SK-N-SH (cell line): ENCODE results near the gene PRKN. TPM values are rescaled to one million over a fixed set of nuclear protein-coding genes. Genes with fewer than 3 reads are reported as not detected.

ENCODE experiments used
- CTCF ChIA-PET: fragments of 300-600, 350-600 bp; formaldehyde crosslinking; extraction: SDS; loops from one replicate; lab custom pipeline; 2021; lab: Yijun Ruan, JAX
- POLR2A ChIA-PET: fragments of 350-600 bp; sonication (Branson Sonifier 250); formaldehyde crosslinking; extraction: SDS; loops from one replicate; lab custom pipeline; 2020; ENCODE audit warnings: antibody characterized with exemption, inconsistent platforms; lab: Yijun Ruan, JAX
- DNase-seq: peaks from one replicate; pipeline ENCODE4 v3.0.0; 2012
- H2AFZ ChIP-seq: fragments of 200-600 bp; sonication (generic); 2 replicates; pipeline ENCODE4 v1.8.1; 2016; ENCODE audit warnings: antibody characterized with exemption, mild to moderate bottlenecking, low read depth
- H3F3A ChIP-seq: fragments of 200-600 bp; sonication (generic); replicated peaks from 2 replicates; pipeline ENCODE3; 2016; ENCODE audit warnings: antibody characterized with exemption, mild to moderate bottlenecking; ENCODE audit not compliant: insufficient read depth
- H3K27ac ChIP-seq, 2 experiments: fragments of 200-500 bp in 1 of 2; fragments of 200-600 bp in 1 of 2; sonication (Bioruptor generic) in 1 of 2; sonication (generic), shearing (Covaris generic) in 1 of 2; 2 replicates each; pipeline versions ENCODE4 v1.5.1 to v1.6.1; 2014 to 2016; ENCODE audit warnings: low read depth in 2 of 2, inconsistent platforms in 1 of 2, low read length in 1 of 2, mild to moderate bottlenecking in 1 of 2, mixed read lengths in 1 of 2
- H3K27me3 ChIP-seq: fragments of 200-600 bp; sonication (generic), shearing (Covaris generic); 2 replicates; pipeline ENCODE4 v1.6.1; 2016; ENCODE audit warnings: mixed run types; ENCODE audit not compliant: insufficient read depth
- H3K36me3 ChIP-seq, 2 experiments: fragments of 200-500 bp in 1 of 2; fragments of 200-600 bp in 1 of 2; sonication (Bioruptor generic) in 1 of 2; sonication (generic) in 1 of 2; replicated peaks in 1 of 2; 2 replicates each; pipeline versions ENCODE3 to v1.5.1; 2014 to 2016; ENCODE audit warnings: low read length in 1 of 2, mild to moderate bottlenecking in 1 of 2; ENCODE audit not compliant: insufficient read depth in 2 of 2, control insufficient read depth in 1 of 2
- H3K4me1 ChIP-seq, 2 experiments: fragments of 200-500 bp in 1 of 2; fragments of 200-600 bp in 1 of 2; sonication (Bioruptor generic) in 1 of 2; sonication (generic), shearing (Covaris generic) in 1 of 2; 2 replicates each; pipeline versions ENCODE4 v1.5.1 to v1.6.1; 2014 to 2016; ENCODE audit warnings: low read depth in 1 of 2, low read length in 1 of 2, mixed run types in 1 of 2; ENCODE audit not compliant: insufficient read depth in 2 of 2, control insufficient read depth in 1 of 2
- H3K4me2 ChIP-seq: fragments of 200-600 bp; sonication (generic), shearing (Covaris generic); 2 replicates; pipeline ENCODE4 v1.6.1; 2017; ENCODE audit warnings: mixed run types
- H3K4me3 ChIP-seq, 2 experiments: fragments of 200-500 bp in 1 of 2; fragments of 200-600 bp in 1 of 2; sonication (Bioruptor generic) in 1 of 2; sonication (generic), shearing (Covaris generic) in 1 of 2; 2 replicates each; pipeline versions ENCODE4 v1.5.1 to v1.8.1; 2014 to 2016; ENCODE audit warnings: low read depth in 2 of 2, inconsistent platforms in 1 of 2, low read length in 1 of 2, mild to moderate bottlenecking in 1 of 2, mixed read lengths in 1 of 2, moderate library complexity in 1 of 2
- H3K79me2 ChIP-seq: fragments of 200-600 bp; sonication (generic); 2 replicates; pipeline ENCODE4 v1.8.1; 2017; ENCODE audit warnings: mild to moderate bottlenecking; ENCODE audit not compliant: insufficient read depth
- H3K9ac ChIP-seq: fragments of 200-600 bp; sonication (generic); 2 replicates; pipeline ENCODE4 v1.6.1; 2017; ENCODE audit warnings: mixed run types
- H3K9me2 ChIP-seq: fragments of 200-600 bp; sonication (generic); 2 replicates; pipeline ENCODE4 v1.6.1; 2017; ENCODE audit warnings: mixed run types
- H3K9me3 ChIP-seq: fragments of 200-600 bp; sonication (generic); 2 replicates; pipeline ENCODE4 v1.6.1; 2017; ENCODE audit warnings: mixed run types, mild to moderate bottlenecking, moderate library complexity
- H4K20me1 ChIP-seq: fragments of 200-600 bp; sonication (generic); 2 replicates; pipeline ENCODE4 v1.6.1; 2017; ENCODE audit warnings: mild to moderate bottlenecking, mixed run types; ENCODE audit not compliant: insufficient read depth
- ELF1 ChIP-seq: IDR thresholded peaks from 2 replicates; pipeline ENCODE4 v1.4.0; 2012
- JUND ChIP-seq: IDR thresholded peaks from 2 replicates; pipeline ENCODE4 v1.4.0; 2012
- MAX ChIP-seq: IDR thresholded peaks from 2 replicates; pipeline ENCODE4 v1.4.0; 2012; ENCODE audit warnings: low read depth
- NFIC ChIP-seq: IDR thresholded peaks from 2 replicates; pipeline ENCODE4 v1.4.0; 2012; ENCODE audit warnings: borderline replicate concordance
- RAD21 ChIP-seq: IDR thresholded peaks from 2 replicates; pipeline ENCODE4 v1.6.1; 2012; ENCODE audit warnings: mild to moderate bottlenecking, low read length
- RXRA ChIP-seq: IDR thresholded peaks from 2 replicates; pipeline ENCODE4 v1.4.0; 2012; ENCODE audit warnings: low read depth, mild to moderate bottlenecking, borderline replicate concordance
- TEAD4 ChIP-seq: IDR thresholded peaks from 2 replicates; pipeline ENCODE4 v1.4.0; 2012; ENCODE audit warnings: mild to moderate bottlenecking, borderline replicate concordance; ENCODE audit not compliant: insufficient read depth
- USF1 ChIP-seq: IDR thresholded peaks from 2 replicates; pipeline ENCODE4 v1.4.0; 2012; ENCODE audit warnings: low read depth, borderline replicate concordance
- YY1 ChIP-seq: IDR thresholded peaks from 2 replicates; pipeline ENCODE4 v1.4.0; 2012; ENCODE audit warnings: low read depth, mild to moderate bottlenecking
- WGBS: methylation state at CpG from one replicate; pipeline ENCODE4 v1.1.6; 2017; ENCODE audit warnings: low lambda C conversion rate; 5-methylcytosine and 5-hydroxymethylcytosine counted together
- polyA plus RNA-seq, 3 experiments: library from polyadenylated mRNA; depleted of rRNA; stranded (reverse); fragments of >200 nt; gene quantifications; 2 replicates each; pipeline ENCODE4 v1.2.3, GENCODE V29; 2012
- TF ChIP-seq, protein P1 (sequence below): IDR thresholded peaks from 2 replicates; pipeline ENCODE4 v1.4.0; 2012; ENCODE audit warnings: low read depth, borderline replicate concordance
- TF ChIP-seq, protein P2 (sequence below): fragments of 150-350 bp; IDR thresholded peaks from 2 replicates; pipeline ENCODE4 v1.6.1; 2016; ENCODE audit warnings: mild to moderate bottlenecking, low read depth, low read length

The PRKN gene
- polyA plus RNA-seq, 1 of the 3 experiments (the other 2 are of a cell fraction), result 0.76 TPM

GRCh38 chr6:161439093-161439492 is 1288.5 kb downstream of the PRKN start (continued):
- no peak for TF ChIP-seq RAD21
- TF ChIP-seq, all 33 proteins: peak for 14

GRCh38 chr6:161438430-161439030 is 1289.0 kb downstream of the PRKN start:
- H3F3A ChIP-seq, result peaks cover 20% of the 10 kb centered on the region
- H3K36me3 ChIP-seq, result no peaks in the 10 kb centered on the region
- H3K4me1 ChIP-seq, result peaks cover 4 to 10% of the 10 kb centered on the region in 2 experiments; a peak in 2 of 4 replicates
- H3K79me2 ChIP-seq, result no peaks in the 10 kb centered on the region
- POLR2A ChIA-PET, result no interaction called here
- 79% methylated on average over 12 of the region's 12 CpGs for WGBS
- H3K9me3 ChIP-seq, result no peaks in the 10 kb centered on the region
- H3K4me3 ChIP-seq, result peak overlapping the region; percentile 14 to 31; a peak in 2 of 4 replicates
- H3K9ac ChIP-seq, result peak overlapping the region; percentile 29; the same call in 1 of the 2 replicates
- H3K4me2 ChIP-seq, result peak overlapping the region; percentile 30; the same call in 1 of the 2 replicates
- TF ChIP-seq RXRA (no peak), TEAD4 (no peak), RAD21 (no peak), ELF1 (no peak), MAX (no peak), YY1 (no peak), NFIC (no peak), JUND (no peak), USF1 (no peak)
- TF ChIP-seq, protein P1, sequence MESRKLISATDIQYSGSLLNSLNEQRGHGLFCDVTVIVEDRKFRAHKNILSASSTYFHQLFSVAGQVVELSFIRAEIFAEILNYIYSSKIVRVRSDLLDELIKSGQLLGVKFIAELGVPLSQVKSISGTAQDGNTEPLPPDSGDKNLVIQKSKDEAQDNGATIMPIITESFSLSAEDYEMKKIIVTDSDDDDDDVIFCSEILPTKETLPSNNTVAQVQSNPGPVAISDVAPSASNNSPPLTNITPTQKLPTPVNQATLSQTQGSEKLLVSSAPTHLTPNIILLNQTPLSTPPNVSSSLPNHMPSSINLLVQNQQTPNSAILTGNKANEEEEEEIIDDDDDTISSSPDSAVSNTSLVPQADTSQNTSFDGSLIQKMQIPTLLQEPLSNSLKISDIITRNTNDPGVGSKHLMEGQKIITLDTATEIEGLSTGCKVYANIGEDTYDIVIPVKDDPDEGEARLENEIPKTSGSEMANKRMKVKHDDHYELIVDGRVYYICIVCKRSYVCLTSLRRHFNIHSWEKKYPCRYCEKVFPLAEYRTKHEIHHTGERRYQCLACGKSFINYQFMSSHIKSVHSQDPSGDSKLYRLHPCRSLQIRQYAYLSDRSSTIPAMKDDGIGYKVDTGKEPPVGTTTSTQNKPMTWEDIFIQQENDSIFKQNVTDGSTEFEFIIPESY, result no peak
- TF ChIP-seq, protein P2, sequence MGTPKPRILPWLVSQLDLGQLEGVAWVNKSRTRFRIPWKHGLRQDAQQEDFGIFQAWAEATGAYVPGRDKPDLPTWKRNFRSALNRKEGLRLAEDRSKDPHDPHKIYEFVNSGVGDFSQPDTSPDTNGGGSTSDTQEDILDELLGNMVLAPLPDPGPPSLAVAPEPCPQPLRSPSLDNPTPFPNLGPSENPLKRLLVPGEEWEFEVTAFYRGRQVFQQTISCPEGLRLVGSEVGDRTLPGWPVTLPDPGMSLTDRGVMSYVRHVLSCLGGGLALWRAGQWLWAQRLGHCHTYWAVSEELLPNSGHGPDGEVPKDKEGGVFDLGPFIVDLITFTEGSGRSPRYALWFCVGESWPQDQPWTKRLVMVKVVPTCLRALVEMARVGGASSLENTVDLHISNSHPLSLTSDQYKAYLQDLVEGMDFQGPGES, result no peak
- no peak overlapping the region for H2AFZ ChIP-seq
- CTCF ChIA-PET, result interaction anchor here (6.8 kb wide), 1 partner anchor 20 kb away, joined by 41 read pairs; no protein-coding TSS in a partner anchor
- no peaks in the 10 kb centered on the region for H3K9me2 ChIP-seq
- no peaks in the 10 kb centered on the region for H3K27me3 ChIP-seq
- H3K27ac ChIP-seq, result peak overlapping the region; percentile 55 to 77
- DNase-seq, result no peak
- H4K20me1 ChIP-seq, result no peaks in the 10 kb centered on the region
